OCI-LY3 (cell line): Measurements from ENCODE around the gene TAF8.

ENCODE experiments used
- CTCF ChIP-seq: fragments of 200-600, 300-600 bp; sonication (generic); IDR thresholded peaks from 2 replicates; pipeline ENCODE4 v1.5.1; 2014; ENCODE audit warnings: antibody characterized with exemption, low read length, low read depth
- EZH2phosphoT487 ChIP-seq: fragments of 200-600 bp; shearing (Covaris generic); IDR thresholded peaks from 2 replicates; pipeline ENCODE4 v1.6.1; 2018; ENCODE audit warnings: antibody characterized with exemption, mixed run types, low read depth

DNA sequence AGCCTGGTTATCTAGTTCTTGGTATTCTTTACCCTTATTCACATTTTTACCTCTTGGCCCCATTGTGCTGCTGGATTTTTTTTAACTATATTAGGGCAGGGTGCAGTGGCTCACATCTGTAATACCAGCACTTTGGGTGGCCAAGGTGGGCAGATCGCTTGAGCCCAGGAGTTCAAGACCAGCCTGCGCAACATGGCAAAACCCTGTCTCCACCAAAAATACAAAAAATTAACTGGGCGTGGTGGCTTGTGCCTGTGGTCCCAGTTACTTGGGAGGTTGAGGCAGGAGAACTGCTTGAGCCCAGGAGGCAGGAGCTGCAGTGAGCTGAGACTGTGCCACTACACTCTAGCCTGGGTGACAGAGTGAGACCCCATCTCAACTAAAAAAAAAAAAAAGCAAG is 12.2 kb upstream of the TAF8 start:
- no peak for TF ChIP-seq CTCF
- no peak for TF ChIP-seq EZH2phosphoT487
